H9 (cell line): ENCODE data around the gene NECTIN1. TPM values are rescaled to one million over a fixed set of nuclear protein-coding genes. Genes with fewer than 3 reads are reported as not detected.

Source experiments
- DNase-seq: peaks from one replicate; pipeline ENCODE4 v3.0.0-alpha.2; 2017
- H2AFZ ChIP-seq: one replicate; pipeline ENCODE4 v1.6.1; 2013; ENCODE audit warnings: mild to moderate bottlenecking, low read length, control low read depth, moderate library complexity
- H2AK5ac ChIP-seq: 2 replicates; pipeline ENCODE4 v1.6.1; 2013; ENCODE audit warnings: low read length, control low read depth, mixed read lengths; ENCODE audit not compliant: insufficient read length
- H2BK120ac ChIP-seq: one replicate; pipeline ENCODE4 v1.6.1; 2013; ENCODE audit warnings: low read depth, mild to moderate bottlenecking, low read length, control low read depth, inconsistent platforms; ENCODE audit not compliant: poor library complexity, severe bottlenecking
- H2BK12ac ChIP-seq: 2 replicates; pipeline ENCODE4 v1.6.1; 2013; ENCODE audit warnings: low read length, control low read depth, mixed read lengths, low read depth; ENCODE audit not compliant: insufficient read length
- H2BK15ac ChIP-seq: 2 replicates; pipeline ENCODE4 v1.6.1; 2013; ENCODE audit warnings: low read depth, low read length, control low read depth
- H2BK20ac ChIP-seq: one replicate; pipeline ENCODE4 v1.6.1; 2013; ENCODE audit warnings: low read depth, mild to moderate bottlenecking, low read length, control low read depth, inconsistent platforms; ENCODE audit not compliant: poor library complexity, severe bottlenecking
- H2BK5ac ChIP-seq: 2 replicates; pipeline ENCODE4 v1.6.1; 2013; ENCODE audit warnings: low read length, control low read depth, mixed read lengths; ENCODE audit not compliant: insufficient read length
- H3K14ac ChIP-seq: 2 replicates; pipeline ENCODE4 v1.6.1; 2013; ENCODE audit warnings: low read length, control low read depth; ENCODE audit not compliant: insufficient read depth
- H3K18ac ChIP-seq: 2 replicates; pipeline ENCODE4 v1.6.1; 2013; ENCODE audit warnings: low read depth, mild to moderate bottlenecking, mixed read lengths, low read length, control low read depth; ENCODE audit not compliant: insufficient read length
- H3K23ac ChIP-seq: 2 replicates; pipeline ENCODE4 v1.6.1; 2013; ENCODE audit warnings: low read length, control low read depth, mixed read lengths, low read depth; ENCODE audit not compliant: insufficient read length
- H3K23me2 ChIP-seq: 2 replicates; pipeline ENCODE4 v1.6.1; 2013; ENCODE audit warnings: low read depth, mild to moderate bottlenecking, mixed read lengths, low read length, control low read depth; ENCODE audit not compliant: insufficient read length, poor library complexity, severe bottlenecking
- H3K27ac ChIP-seq: 2 replicates; pipeline ENCODE4 v1.5.1; 2013; ENCODE audit warnings: low read length, control low read depth, mixed read lengths, low read depth; ENCODE audit not compliant: insufficient read length
- H3K27me3 ChIP-seq: 2 replicates; pipeline ENCODE4 v1.6.1; 2013; ENCODE audit warnings: low read length, control low read depth, inconsistent platforms; ENCODE audit not compliant: insufficient read depth
- H3K4ac ChIP-seq: 2 replicates; pipeline ENCODE4 v1.6.1; 2013; ENCODE audit warnings: low read depth, mild to moderate bottlenecking, control low read depth, inconsistent platforms, low read length, moderate library complexity
- H3K4me1 ChIP-seq: 2 replicates; pipeline ENCODE4 v1.6.1; 2013; ENCODE audit warnings: low read length, control low read depth, inconsistent platforms; ENCODE audit not compliant: insufficient read depth
- H3K4me2 ChIP-seq: 2 replicates; pipeline ENCODE4 v1.6.1; 2013; ENCODE audit warnings: low read length, control low read depth, mixed read lengths; ENCODE audit not compliant: insufficient read length, insufficient read depth
- H3K56ac ChIP-seq: 2 replicates; pipeline ENCODE4 v1.6.1; 2013; ENCODE audit warnings: low read depth, mild to moderate bottlenecking, mixed read lengths, low read length, control low read depth; ENCODE audit not compliant: insufficient read length
- H3K79me1 ChIP-seq: 2 replicates; pipeline ENCODE4 v1.6.1; 2013; ENCODE audit warnings: low read depth, mild to moderate bottlenecking, moderate library complexity, low read length, control low read depth, inconsistent platforms; ENCODE audit not compliant: insufficient read depth, poor library complexity, severe bottlenecking
- H3K79me2 ChIP-seq: 2 replicates; pipeline ENCODE4 v1.6.1; 2013; ENCODE audit warnings: low read length, control low read depth, inconsistent platforms; ENCODE audit not compliant: insufficient read depth
- H3K9ac ChIP-seq: 2 replicates; pipeline ENCODE4 v1.6.1; 2013; ENCODE audit warnings: low read length, control low read depth, mixed read lengths; ENCODE audit not compliant: insufficient read length; ENCODE audit errors: extremely low read depth
- H3K9me3 ChIP-seq: one replicate; pipeline ENCODE4 v1.6.1; 2013; ENCODE audit warnings: low read depth, low read length, inconsistent platforms; ENCODE audit not compliant: control insufficient read depth
- H3T11ph ChIP-seq: one replicate; pipeline ENCODE4 v1.6.1; 2013; ENCODE audit warnings: mild to moderate bottlenecking, low read length, control low read depth, inconsistent platforms
- H4K20me1 ChIP-seq: one replicate; pipeline ENCODE4 v1.6.1; 2013; ENCODE audit not compliant: control insufficient read depth, insufficient read length, insufficient read depth
- H4K5ac ChIP-seq: 2 replicates; pipeline ENCODE4 v1.6.1; 2013; ENCODE audit warnings: low read depth, mild to moderate bottlenecking, mixed read lengths, low read length, control low read depth; ENCODE audit not compliant: insufficient read length
- H4K8ac ChIP-seq: replicated peaks from 2 replicates; pipeline ENCODE4 v1.6.1; 2013; ENCODE audit warnings: low read length, control low read depth, mixed read lengths, low read depth; ENCODE audit not compliant: insufficient read length
- H4K91ac ChIP-seq: 2 replicates; pipeline ENCODE4 v1.6.1; 2013; ENCODE audit warnings: low read depth, mild to moderate bottlenecking, moderate library complexity, mixed read lengths, low read length, control low read depth; ENCODE audit not compliant: insufficient read length
- H3K27ac Mint-ChIP-seq, 3 experiments: 2 replicates in 2 of 3; 3 replicates in 1 of 3; pipeline ENCODE4 v1.8.0; 2020 to 2021; ENCODE audit warnings: mixed read lengths in 3 of 3, mild to moderate bottlenecking in 1 of 3, moderate library complexity in 1 of 3
- H3K27me3 Mint-ChIP-seq: 2 replicates; pipeline ENCODE4 v1.8.0; 2021; ENCODE audit warnings: low read depth, mild to moderate bottlenecking, moderate library complexity, mixed read lengths
- H3K36me3 Mint-ChIP-seq, 3 experiments: 2 replicates in 2 of 3; 3 replicates in 1 of 3; pipeline ENCODE4 v1.8.0; 2020 to 2021; ENCODE audit warnings: low read depth in 3 of 3, mixed read lengths in 3 of 3; ENCODE audit not compliant: insufficient read depth in 1 of 3
- H3K4me1 Mint-ChIP-seq, 2 experiments: 2 replicates each; pipeline ENCODE4 v1.8.0; 2020; ENCODE audit warnings: mixed read lengths in 2 of 2
- H3K4me3 Mint-ChIP-seq, 2 experiments: 2 replicates in 1 of 2; 3 replicates in 1 of 2; pipeline ENCODE4 v1.8.0; 2020 to 2021; ENCODE audit warnings: mild to moderate bottlenecking in 2 of 2, mixed read lengths in 2 of 2, moderate library complexity in 1 of 2
- H3K9me3 Mint-ChIP-seq, 2 experiments: 2 replicates in 1 of 2; 3 replicates in 1 of 2; pipeline ENCODE4 v1.8.0; 2020; ENCODE audit warnings: mild to moderate bottlenecking in 2 of 2, mixed read lengths in 2 of 2, moderate library complexity in 1 of 2
- WGBS: extraction: QIAGEN DNeasy Blood & Tissue Kit; methylation state at CpG from one replicate; pipeline ENCODE4 v1.1.7; 2013; ENCODE audit warnings: missing lambda C conversion rate, low lambda C conversion rate, mixed read lengths; ENCODE audit not compliant: insufficient read length; ENCODE audit errors: extremely low coverage; 5-methylcytosine and 5-hydroxymethylcytosine counted together
- total RNA-seq: library from RNA; stranded (reverse); gene quantifications from 2 replicates; pipeline ENCODE4 v1.2.1, GENCODE V29; 2021
- TF ChIP-seq, protein P1 (sequence below): fragments of 200-600 bp; sonication (generic); conservative IDR thresholded peaks from 3 replicates; pipeline ENCODE4 v1.8.0; 2021; ENCODE audit warnings: antibody characterized with exemption, mild to moderate bottlenecking

Gene NECTIN1
- total RNA-seq, 1 experiment from 2014 or later = 113 TPM

DNA sequence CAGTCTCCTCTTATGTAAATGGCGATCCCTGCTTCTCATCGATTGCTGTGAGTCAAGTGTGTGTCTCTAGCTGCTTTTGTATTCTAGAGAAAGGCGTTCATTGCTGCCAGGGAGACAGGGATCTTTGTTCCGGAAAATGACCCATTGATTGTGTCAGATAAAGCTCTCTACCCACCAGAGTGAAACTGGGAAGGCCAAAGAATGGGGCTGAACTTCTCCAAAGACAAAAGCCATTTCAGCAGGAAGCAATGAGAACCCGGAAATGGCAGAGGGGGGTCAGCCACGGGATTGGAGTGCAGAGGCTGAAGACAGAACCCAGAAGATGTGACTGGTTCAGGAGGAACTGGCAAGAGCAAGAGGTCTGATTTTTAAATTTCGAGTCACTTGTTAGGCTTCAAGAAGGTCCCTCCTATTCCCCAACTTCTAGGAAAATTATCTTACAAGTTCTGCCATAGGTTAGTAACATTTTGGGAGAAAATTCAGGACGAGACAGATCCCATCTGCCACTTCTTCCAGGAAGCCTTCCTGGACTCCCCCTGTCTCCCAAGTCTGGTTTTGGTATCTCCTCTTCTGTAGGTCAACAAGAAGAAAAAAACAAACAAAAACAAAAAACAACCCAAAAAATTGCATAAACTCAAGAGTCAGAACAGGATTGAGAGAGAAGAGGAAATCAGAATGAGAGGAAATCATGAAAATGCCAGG lies 110.6 kb downstream of the NECTIN1 start:
- WGBS = no CpG with 5 or more reads among the region's 8 CpGs
- peaks cover 10% of the 10 kb centered on the region; the same call in 1 of the 2 replicates for H3K4me1 ChIP-seq
- H3K27me3 ChIP-seq = 0 out of 2 replicates have a peak, but pooled peaks cover 4% of the 10 kb centered on the region
- H3K14ac ChIP-seq = no peak overlapping the region
- no peak overlapping the region for H3T11ph ChIP-seq
- no peaks in the 10 kb centered on the region for H3K23me2 ChIP-seq
- H3K4me2 ChIP-seq = no peak overlapping the region
- no peak overlapping the region for H4K5ac ChIP-seq
- H3K36me3 Mint-ChIP-seq = 0 out of 7 replicates have a peak, but pooled peaks cover 0 to 1% (median 0%) of the 10 kb centered on the region in 3 experiments
- H3K79me2 ChIP-seq = no peaks in the 10 kb centered on the region
- no peak overlapping the region for H4K8ac ChIP-seq
- H3K4me3 Mint-ChIP-seq = no peak overlapping the region
- H2BK20ac ChIP-seq = no peak overlapping the region
- H3K4me1 Mint-ChIP-seq = peaks cover 54 to 56% of the 10 kb centered on the region in 2 experiments
- no peak overlapping the region for H2BK120ac ChIP-seq
- H3K18ac ChIP-seq = no peak overlapping the region
- DNase-seq = peak; percentile 27
- no peak overlapping the region for H4K91ac ChIP-seq
- H2AFZ ChIP-seq = no peak overlapping the region
- no peak overlapping the region for H2BK12ac ChIP-seq
- no peak overlapping the region for H2AK5ac ChIP-seq
- no peak overlapping the region for H3K56ac ChIP-seq
- no peaks in the 10 kb centered on the region for H4K20me1 ChIP-seq
- H3K9ac ChIP-seq = no peak overlapping the region
- no peaks in the 10 kb centered on the region; a peak in 1 of 5 replicates for H3K9me3 Mint-ChIP-seq
- no peak overlapping the region for H3K27ac ChIP-seq
- no peak overlapping the region for H2BK5ac ChIP-seq
- H3K79me1 ChIP-seq = no peaks in the 10 kb centered on the region
- no peaks in the 10 kb centered on the region for H3K9me3 ChIP-seq
- no peak overlapping the region; the same call in 1 of the 2 replicates for H3K4ac ChIP-seq
- H3K27me3 Mint-ChIP-seq = peaks cover 29% of the 10 kb centered on the region
- H3K27ac Mint-ChIP-seq = peak overlapping the region in 2 of 3 experiments; percentile 1 to 19; a peak in 3 of 7 replicates
- no peak overlapping the region for H3K23ac ChIP-seq
- TF ChIP-seq, protein P1, sequence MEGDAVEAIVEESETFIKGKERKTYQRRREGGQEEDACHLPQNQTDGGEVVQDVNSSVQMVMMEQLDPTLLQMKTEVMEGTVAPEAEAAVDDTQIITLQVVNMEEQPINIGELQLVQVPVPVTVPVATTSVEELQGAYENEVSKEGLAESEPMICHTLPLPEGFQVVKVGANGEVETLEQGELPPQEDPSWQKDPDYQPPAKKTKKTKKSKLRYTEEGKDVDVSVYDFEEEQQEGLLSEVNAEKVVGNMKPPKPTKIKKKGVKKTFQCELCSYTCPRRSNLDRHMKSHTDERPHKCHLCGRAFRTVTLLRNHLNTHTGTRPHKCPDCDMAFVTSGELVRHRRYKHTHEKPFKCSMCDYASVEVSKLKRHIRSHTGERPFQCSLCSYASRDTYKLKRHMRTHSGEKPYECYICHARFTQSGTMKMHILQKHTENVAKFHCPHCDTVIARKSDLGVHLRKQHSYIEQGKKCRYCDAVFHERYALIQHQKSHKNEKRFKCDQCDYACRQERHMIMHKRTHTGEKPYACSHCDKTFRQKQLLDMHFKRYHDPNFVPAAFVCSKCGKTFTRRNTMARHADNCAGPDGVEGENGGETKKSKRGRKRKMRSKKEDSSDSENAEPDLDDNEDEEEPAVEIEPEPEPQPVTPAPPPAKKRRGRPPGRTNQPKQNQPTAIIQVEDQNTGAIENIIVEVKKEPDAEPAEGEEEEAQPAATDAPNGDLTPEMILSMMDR = no peak
- no peak overlapping the region for H2BK15ac ChIP-seq
